NOMO-1 (cell line): Measurements from ENCODE around the gene KCNG1.
"Not testable (repeated sequence)": the region's sequence is repeated elsewhere in the genome, so short reads cannot be mapped to it uniquely, and the experiment has no call there.

Source experiments
- DNase-seq, 2 experiments: peaks; one replicate each; lab custom pipeline; 2025; ENCODE audit not compliant: unreplicated experiment in 2 of 2; lab: John Stamatoyannopoulos, UW

KCNG1 gene

DNA sequence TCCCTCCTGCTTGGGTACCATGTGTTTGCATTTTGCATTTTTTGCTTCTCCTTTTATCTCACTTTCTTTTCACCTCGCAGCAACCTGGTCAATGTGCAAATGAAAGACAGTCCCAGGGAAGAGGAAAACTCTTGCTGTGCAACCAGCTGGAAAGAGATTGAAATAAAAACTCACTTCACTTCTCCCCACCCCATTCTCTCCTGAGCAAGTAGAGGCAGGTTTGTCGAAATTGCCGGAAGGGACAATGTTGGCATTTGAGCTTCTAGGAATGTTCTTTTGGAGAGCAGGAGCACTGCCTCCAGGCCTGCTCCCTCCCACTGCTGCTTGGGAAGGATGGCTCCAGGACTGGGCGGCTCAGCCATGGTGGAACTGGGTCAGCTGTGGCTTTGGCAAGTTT is 30.6 kb downstream of the KCNG1 start:
- DNase-seq: no peak

DNA sequence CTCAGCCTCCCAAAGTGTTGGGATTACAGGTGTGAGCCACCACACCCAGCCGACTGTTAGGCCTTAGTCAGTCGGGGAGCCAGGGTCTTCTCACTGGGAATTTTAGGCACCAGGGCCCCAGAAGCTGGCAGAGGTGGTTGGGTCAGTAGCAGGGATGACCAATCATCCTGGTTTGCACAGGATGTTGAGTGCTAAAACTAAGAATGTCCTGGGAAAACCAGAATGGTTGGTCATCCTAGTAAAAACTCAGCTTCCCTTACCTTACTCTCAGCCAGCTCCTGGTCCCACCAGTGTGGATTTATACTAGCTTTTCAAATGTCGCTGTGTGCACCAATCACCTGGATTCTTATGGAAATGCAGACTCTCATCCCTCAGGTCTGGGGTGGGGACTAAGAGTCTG is 31.8 kb downstream of the KCNG1 start:
- no peak for DNase-seq

DNA sequence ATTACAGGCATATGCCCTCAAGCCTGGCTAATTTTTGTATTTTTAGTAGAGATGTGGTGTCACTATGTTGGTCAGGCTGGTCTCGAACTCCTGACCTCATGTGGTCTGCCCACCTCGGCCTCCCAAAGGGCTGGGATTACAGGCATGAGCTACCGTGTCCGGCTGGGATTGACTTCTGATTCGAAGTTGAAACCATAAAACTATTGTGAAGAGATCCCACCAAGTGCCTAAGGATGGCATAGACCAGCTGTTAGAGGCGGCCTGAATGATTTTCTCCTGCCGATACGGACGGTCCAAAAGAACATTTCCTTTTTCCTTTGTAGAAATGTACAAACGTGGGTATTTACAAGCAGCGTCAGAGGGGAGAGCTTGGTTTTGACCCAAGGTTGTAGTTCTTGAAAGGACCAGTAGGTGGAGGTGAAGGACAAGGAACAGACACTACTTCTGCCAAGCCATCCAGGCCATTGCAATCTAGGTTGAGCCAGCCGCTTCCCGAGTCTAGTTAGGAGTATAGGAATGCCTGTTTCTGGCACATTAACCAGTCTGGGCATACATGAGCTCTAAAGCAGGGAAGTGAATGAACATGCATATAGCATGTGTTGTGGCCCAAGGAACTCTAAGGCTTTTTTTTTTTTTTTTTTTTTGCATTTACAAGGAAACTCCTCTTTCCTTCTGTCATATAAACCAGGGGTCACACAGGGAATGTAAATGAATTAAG is 35.3 kb downstream of the KCNG1 start:
- peak; percentile 47 to 74 for DNase-seq

DNA sequence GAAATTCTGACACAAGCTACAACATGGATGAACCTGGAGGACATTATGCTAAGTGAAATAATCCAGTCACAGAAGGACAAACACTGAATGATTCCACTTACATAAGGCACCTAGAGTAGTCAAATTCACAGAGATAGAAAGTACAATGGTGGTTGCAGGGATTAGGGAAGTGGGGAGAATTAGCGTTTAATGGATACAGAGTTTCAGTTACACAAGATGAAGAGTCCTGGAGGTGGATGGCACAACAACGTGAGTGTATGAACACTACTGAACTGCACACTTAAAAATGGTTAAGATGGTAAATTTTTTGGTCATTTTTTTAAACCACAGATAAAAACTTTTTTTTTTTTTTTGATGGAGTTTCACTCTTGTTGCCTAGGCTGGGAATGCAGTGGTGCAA is 39.6 kb downstream of the KCNG1 start:
- DNase-seq: peak in 1 of 2 experiments; percentile 25

DNA sequence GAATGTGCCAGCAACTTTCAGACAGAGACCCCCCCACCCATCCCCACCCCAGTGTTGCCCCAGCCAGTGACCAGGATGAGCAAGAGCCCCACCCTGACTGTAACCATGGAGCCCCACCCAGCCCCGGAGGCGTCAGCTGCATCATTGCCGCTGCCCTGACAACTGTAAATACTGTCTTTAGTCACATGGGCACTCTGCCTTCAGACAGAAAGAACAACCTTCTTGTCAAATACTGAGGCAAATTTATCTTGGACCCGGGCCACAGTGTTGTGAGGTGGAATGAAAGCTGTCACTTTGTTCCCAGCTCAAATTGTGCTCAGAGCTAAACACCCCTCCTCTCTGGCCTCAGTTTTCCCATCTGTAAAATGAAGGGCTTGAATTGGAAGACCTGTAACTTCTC is 40.5 kb downstream of the KCNG1 start:
- peak; percentile 14 to 28 for DNase-seq

DNA sequence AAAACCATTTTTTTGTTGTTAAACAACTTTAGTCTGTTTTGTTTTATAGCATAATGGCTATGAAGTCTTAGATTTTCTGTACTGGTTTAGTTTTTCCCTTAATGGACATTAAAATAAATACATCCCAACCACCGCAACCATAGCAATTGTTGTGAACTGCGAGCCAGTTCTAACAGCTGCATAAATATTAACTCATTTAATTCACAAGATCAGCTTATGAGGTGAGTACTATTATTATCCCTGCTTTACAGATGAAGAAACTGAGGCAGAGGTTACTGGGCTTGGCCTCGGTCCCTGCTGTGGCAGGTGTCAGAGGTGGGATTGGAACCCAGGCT is 41.2 kb downstream of the KCNG1 start:
- no peak for DNase-seq

DNA sequence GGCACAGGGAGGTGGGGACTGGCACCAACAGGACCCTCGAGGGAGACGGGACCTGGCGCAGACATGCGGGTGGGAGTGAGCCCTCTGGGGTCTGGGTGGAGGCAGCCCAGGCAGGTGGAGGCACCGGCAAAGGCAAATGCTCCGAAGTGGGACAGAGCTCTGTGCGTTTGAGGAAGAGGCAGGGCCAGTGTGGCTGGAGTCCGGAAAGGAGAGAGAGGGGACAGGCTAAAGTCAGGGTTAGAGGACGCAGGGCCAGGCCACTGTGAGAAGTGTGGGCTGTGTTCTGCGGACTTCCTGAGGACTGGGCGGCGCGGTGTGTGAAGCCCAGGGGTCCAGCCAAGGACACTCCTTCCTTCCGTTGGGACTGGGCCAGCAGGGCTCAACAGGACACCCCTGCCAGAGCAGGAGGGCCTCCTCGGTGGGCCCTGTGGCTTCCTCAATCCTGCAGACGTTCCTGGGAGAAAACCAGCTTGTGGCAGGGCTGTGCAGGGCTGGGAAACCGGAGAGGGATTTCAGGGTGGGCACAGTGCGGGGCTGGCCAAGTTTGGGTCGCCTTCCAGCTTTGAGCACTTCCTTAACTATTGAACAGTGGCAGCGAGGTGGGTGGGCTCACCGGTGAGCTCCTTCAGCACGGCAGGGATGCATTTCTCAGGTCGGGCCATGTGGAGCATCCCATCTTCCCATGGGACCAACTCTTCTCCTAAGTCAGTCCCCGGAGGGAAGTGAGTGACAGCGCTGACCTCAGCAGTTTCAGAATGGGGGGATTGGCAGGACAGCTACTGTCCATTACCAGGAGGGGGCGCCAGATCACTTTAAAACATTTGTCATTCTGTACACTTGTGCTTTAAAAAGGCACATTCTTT is 41.8 kb downstream of the KCNG1 start:
- peak; percentile 4 to 67 for DNase-seq

DNA sequence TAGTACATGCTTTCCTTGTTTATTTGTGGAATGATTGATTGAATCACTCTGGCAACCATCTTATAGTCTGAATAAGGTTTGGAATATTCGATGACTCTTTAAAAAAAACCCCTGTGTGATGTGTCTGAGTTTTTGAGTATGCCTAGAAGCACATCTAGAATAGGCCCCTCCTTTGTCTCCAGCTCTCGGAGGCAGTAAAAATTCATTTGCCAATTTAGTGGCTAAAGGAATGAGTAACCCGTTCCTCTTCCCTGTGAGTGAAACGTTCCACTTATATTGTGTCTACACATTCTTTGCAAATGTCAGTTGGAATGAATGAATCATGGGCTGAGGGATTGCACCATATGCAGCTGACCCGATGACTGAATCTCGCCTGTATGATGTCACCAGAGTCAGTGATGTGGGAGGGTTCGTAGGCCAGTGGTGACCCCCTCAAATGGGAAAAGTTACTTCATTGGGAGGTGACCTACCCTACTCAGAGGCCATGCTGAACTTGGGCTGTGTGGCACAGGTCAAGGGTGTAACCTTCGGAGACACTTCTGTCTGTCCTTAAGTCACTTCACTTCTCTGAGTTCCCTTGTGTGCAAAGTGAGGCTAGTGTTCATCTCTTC is 42.7 kb downstream of the KCNG1 start:
- peak; percentile 61 to 95 for DNase-seq

DNA sequence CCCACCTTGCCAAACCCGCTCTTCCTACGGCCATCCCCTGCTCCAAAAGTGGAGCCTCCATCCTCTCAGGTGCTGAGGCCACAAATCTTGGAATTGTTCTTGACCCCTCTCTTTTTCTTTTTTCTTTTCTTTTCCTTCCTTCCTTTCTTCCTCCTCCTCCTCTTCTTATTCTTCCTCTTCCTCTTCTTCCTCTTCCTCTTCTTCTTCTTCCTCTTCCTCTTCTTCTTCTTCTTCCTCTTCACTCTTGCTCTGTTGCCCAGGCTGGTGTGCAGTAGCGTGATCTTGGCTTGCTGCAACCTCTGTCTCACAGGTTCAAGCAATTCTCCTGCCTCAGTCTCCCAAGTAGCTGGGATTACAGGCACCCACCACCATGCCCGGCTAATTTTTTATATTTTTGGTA is 44.4 kb downstream of the KCNG1 start:
- not testable (repeated sequence) for DNase-seq

DNA sequence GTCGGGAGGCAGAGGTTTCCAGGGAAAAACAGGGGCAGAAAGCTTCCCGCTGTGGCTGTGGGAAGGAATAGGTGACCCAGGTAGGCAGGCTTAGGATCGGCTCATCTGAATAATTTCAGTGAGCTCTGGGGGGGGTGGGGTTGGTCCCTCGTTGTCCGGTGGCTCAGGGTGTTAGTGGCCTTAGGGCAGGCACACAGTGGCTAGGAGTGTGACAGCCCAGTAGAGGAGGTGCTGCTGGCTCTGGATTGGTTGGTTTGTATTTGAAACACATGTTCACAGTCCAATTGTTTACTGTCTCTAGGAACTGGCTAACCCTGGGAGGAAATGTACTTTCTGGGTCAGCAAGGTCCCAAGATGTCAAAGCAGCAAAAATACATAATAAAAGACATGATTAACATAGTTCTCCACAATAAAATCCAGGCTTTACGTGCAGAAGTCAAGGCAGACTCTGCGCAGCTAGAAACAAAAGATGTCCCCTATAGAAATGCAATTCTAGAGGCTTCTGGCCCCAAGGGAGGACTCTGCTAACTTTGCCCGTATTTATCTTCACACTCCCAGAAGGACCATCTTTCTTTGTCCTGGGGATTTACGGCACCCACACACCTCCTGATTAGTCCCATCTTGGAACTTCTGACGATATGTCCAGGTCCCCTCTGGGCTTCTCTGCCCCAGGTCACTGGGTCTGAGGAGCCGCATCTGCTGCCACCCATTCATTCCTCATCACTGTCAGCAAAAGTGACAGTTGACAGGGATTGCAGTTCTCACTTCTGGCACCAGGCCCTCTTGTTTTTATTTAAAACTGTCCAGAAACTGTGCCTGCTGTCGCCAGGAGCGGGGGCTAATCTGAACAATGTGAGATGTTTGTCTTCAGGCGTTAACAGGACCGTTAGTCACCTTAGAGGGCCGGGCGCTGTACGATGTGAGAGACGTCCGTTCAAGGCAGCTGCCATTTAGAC is 45.6 kb downstream of the KCNG1 start:
- DNase-seq: no peak

DNA sequence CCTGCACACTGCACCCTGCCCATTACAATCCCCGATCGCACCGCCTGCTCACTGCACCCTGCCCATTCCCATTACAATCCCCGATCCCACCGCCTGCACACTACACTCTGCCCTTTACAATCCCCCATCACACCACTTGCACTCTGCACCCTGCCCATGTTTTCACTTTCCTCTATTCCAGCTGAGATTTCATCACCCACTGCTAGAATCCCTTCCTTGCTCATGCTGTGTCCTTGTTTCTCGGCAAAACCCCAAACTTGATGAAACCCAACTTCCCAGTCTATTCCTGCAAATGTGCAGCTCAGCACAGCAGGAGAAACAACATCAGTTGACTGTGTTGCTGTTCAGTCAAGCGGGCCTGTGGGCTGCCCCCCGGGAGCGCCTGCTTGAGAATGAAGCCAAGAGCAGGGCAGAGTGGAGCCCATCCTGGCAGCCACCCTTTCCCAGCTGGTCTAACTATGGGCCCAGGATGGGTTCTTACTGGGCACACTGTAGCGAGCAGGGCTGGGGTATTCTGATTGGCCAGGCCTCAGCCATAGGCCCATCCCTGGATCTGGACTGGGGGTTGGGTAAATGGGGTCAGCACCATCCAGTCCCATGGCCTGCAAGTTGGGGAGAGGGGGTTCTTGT is 47.1 kb downstream of the KCNG1 start:
- no peak for DNase-seq

DNA sequence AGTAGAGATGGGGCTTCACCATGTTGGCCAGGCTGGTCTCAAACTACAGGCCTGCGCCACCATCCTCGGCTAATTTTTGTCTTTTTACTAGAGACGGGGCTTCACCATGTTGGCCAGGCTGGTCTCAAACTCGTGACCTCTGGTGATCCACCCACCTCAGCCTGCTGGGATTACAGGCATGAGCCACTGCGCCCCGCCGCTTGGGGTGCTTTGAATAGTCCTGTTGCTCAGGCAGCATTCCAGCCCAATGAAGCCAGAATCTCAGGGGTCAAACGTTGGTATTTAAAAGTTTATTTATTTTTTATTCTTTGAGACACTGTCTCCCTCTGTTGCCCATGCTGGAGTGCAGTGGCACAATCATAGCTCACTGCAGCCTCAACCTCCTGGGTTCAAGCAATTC is 53.0 kb downstream of the KCNG1 start:
- no peak for DNase-seq

DNA sequence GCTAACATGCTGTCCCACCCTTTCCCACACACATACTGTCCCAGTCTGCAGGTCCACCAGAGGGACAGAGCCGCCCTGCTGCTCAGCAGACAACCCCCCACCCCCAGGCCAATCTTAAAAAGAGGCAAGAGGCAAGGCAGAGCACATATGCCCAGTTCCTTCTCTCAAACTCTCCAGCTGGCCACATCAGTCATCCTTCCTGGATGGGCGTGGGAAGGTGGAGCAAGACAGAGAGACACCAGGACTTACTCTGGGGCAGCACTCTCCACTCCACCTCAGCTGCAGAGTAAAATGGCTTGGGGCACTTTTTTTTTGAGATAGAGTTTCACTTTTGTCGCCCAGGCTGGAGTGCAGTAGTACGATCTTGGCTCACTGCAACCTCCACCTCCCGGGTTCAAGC is 53.5 kb downstream of the KCNG1 start:
- DNase-seq: no peak

DNA sequence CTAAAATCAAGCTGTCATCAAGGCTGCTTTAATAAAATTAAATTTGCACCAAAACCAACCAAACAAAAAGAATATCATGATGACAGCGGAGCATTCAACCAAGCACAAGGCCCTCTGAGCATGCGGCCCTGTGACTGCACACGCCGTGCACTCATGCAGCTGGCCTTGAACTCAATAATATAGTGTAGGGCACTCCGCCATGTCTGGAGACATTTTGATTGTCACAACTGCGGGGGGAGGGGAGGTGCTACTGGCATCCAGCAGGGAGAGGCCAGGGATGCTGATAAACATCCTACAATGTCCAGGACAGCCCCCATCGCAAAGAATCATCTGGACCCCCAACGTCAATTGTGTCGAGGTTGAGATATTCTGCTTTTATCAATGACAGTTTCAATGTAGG is 54.6 kb downstream of the KCNG1 start:
- DNase-seq: no peak

DNA sequence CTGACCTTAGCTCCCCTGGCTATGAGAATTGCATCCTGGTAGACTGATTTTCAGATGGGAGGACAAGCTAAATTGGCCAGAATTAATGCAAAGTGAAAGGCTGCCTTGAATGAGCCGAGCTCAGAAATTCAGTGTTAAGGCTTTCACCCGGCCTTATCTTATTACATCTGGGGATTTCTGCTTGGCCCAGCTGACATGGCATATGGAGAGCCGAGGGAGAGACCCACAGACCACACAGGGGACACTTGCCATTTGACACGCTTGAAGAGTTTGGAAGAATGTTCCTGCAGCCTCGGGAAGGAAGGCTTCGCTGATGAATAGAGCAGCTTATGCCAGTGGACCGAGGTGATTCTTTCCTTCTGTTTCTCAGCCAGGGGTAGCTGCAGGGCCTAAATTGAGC is 55.3 kb downstream of the KCNG1 start:
- DNase-seq: no peak

DNA sequence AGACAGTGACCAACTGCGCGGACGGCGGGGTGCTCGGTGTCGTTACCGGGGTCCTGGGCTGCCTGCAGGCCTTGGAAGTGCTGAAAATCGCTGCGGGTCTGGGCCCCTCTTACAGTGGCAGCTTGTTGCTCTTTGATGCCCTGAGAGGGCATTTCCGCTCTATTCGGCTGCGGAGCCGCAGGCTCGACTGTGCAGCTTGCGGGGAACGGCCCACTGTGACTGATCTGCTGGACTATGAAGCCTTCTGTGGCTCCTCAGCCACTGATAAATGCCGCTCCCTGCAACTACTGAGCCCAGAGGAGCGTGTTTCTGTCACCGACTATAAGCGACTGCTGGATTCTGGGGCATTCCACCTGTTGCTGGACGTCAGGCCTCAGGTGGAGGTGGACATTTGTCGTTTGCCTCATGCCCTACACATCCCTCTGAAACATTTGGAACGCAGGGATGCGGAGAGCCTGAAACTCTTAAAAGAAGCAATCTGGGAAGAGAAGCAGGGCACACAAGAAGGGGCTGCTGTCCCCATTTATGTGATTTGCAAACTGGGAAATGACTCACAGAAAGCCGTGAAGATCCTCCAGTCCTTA is 63.3 kb downstream of the KCNG1 start:
- no peak for DNase-seq

DNA sequence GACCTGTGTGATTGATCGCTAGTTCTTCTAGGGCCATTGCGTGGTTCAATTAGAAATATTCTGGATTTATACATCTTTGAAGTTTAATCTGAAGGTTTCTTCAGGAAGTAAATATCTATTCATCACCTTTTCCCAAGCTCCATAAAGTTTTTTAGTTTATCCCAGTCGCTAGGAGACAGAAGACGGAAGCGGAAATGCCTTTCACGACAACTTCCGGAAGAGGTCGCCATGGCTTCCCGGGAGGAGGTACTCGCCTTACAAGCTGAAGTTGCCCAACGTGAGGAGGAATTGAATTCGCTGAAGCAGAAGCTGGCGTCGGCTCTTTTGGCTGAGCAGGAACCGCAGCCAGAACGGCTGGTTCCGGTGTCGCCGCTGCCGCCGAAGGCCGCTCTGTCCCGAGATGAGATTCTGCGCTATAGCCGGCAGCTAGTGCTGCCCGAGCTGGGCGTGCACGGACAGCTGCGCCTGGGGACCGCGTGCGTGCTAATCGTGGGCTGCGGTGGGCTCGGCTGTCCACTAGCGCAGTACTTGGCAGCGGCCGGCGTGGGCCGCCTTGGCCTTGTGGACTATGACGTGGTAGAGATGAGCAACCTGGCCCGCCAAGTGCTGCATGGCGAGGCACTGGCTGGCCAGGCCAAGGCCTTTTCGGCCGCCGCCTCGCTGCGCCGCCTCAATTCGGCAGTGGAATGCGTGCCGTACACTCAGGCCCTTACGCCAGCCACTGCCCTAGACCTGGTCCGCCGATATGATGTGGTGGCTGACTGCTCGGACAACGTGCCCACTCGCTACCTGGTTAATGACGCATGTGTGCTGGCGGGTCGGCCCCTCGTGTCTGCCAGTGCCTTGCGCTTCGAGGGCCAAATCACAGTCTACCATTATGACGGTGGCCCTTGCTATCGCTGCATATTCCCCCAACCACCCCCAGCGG is 64.0 kb downstream of the KCNG1 start, which contains the start of gene MOCS3:
TSS of gene MOCS3 (plus strand) at position 204 of the 928 bp plus-strand sequence. CDS start at position 229, 25 bp downstream.
- peak; percentile 83 to 97 for DNase-seq

DNA sequence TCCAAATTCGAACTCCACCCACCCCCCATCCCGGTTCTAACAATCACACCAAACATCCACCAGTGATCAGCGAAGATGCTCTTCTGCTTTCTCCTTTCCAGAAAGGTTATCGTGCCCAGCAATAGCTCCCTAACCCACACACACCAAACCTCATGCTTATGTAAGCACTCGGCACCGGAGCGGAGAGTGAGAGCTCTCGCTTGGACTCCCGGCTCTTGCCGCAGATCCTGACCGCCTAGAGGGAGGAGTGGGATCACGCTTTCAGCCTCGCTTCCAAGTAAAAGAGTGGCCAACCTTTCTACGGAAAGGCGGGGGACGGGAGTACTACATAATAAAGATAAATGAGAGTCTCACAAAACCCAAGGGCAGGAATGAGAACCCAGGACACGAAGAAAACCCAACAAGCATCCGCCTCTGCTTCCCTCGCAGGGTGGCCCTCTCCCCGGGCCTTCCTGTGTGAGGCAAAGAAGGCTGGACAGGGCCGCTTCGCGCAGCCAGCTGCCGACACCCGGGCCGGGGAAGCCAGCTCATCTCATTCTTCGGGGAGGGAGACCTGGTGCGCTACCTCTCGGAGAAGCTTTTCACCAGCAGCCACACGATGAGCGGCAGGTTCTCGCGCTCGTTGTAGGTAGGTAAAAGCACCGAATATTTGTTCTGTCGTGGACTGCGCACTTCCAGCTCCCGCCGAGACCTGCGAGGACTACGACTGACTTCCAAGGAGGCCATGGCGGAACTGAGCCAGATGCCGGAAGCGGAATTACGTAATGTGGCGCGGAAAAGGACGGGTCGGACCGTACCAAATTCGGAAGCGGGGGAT is 64.9 kb downstream of the KCNG1 start, which contains the start of gene DPM1:
TSS of gene DPM1 (minus strand) at position 735 of the 817 bp plus-strand sequence. CDS start at position 726, 9 bp downstream.
- peak; percentile 82 to 97 for DNase-seq
